Mucosa of rectum (tissue), 2 donors: ENCODE data around the gene GGA1.

ENCODE experiments used
- H3K27ac ChIP-seq, 2 donors: one replicate each; pipeline ENCODE4 v1.7.0; 2013; ENCODE audit warnings: inconsistent platforms in 2 of 2, low read depth in 2 of 2, low read length in 2 of 2
- H3K27me3 ChIP-seq, 2 donors: one replicate each; pipeline ENCODE4 v1.7.0; 2013; ENCODE audit warnings: low read length in 2 of 2; ENCODE audit not compliant: control insufficient read depth in 2 of 2, insufficient read depth in 2 of 2
- H3K36me3 ChIP-seq, 2 donors: one replicate each; pipeline ENCODE4 v1.7.0; 2013; ENCODE audit warnings: low read length in 2 of 2; ENCODE audit not compliant: control insufficient read depth in 2 of 2, insufficient read depth in 2 of 2
- H3K4me1 ChIP-seq, 2 donors: one replicate each; pipeline ENCODE4 v1.7.0; 2013; ENCODE audit warnings: low read length in 2 of 2, mild to moderate bottlenecking in 1 of 2; ENCODE audit not compliant: control insufficient read depth in 2 of 2, insufficient read depth in 2 of 2
- H3K4me3 ChIP-seq, 2 donors: one replicate each; pipeline ENCODE4 v1.7.0; 2013; ENCODE audit warnings: low read length in 2 of 2
- H3K9ac ChIP-seq, 2 donors: one replicate each; pipeline ENCODE4 v1.7.0; 2013; ENCODE audit warnings: low read length in 2 of 2, low read depth in 1 of 2, mild to moderate bottlenecking in 1 of 2
- H3K9me3 ChIP-seq, 2 donors: one replicate each; pipeline ENCODE4 v1.7.0; 2013; ENCODE audit warnings: low read length in 2 of 2; ENCODE audit not compliant: control insufficient read depth in 2 of 2
- donor health status: healthy.
- donor health status: Normal muscosa, but diverticular disease.

Gene GGA1

GRCh38 chr22:37659897-37660708 lies 51.5 kb downstream of the GGA1 start:
- H3K9me3 ChIP-seq, result no peaks in the 10 kb centered on the region
- peaks cover 0 to 5% of the 10 kb centered on the region in 2 donors for H3K36me3 ChIP-seq
- H3K27ac ChIP-seq, result peak overlapping the region; percentile 85 to 91
- H3K27me3 ChIP-seq, result no peaks in the 10 kb centered on the region
- peaks cover 39 to 50% of the 10 kb centered on the region in 2 donors for H3K4me1 ChIP-seq
- H3K9ac ChIP-seq, result peak overlapping the region; percentile 65 to 84
- H3K4me3 ChIP-seq, result peak overlapping the region; percentile 79

- Histone ChIP-seq H3K4me3 (peak overlapping the region; percentile 79), H3K9ac (peak overlapping the region in 1 of 2 donors; percentile 84)
These were observed 52.0 kb downstream of the GGA1 start for GRCh38 chr22:37660709-37661045.

GRCh38 chr22:37661160-37661924 lies 52.7 kb downstream of the GGA1 start:
- Histone ChIP-seq H3K36me3 (peaks cover 10 to 16% of the 10 kb centered on the region in 2 donors), H3K9me3 (no peaks in the 10 kb centered on the region), H3K27ac (peak overlapping the region; percentile 85 to 91), H3K4me1 (peaks cover 39 to 49% of the 10 kb centered on the region in 2 donors), H3K9ac (peak overlapping the region in 1 of 2 donors; percentile 84), H3K4me3 (peak overlapping the region; percentile 79), H3K27me3 (no peaks in the 10 kb centered on the region)

More at GRCh38 chr22:37660709-37661045, 52.0 kb downstream of the GGA1 start:
- no peaks in the 10 kb centered on the region for H3K27me3 ChIP-seq
- peaks cover 4 to 10% of the 10 kb centered on the region in 2 donors for H3K36me3 ChIP-seq
- H3K9me3 ChIP-seq, result no peaks in the 10 kb centered on the region
- peaks cover 39 to 49% of the 10 kb centered on the region in 2 donors for H3K4me1 ChIP-seq
- H3K27ac ChIP-seq, result peak overlapping the region; percentile 85 to 91

GRCh38 chr22:37662039-37662438 lies 53.4 kb downstream of the GGA1 start:
- H3K9ac ChIP-seq, result no peak overlapping the region
- H3K27me3 ChIP-seq, result no peaks in the 10 kb centered on the region
- peaks cover 39 to 49% of the 10 kb centered on the region in 2 donors for H3K4me1 ChIP-seq
- peak overlapping the region; percentile 4 to 16 for H3K27ac ChIP-seq
- H3K36me3 ChIP-seq, result peaks cover 13 to 23% of the 10 kb centered on the region in 2 donors
- no peak overlapping the region for H3K4me3 ChIP-seq
- H3K9me3 ChIP-seq, result no peaks in the 10 kb centered on the region

- Histone ChIP-seq H3K27me3 (no peaks in the 10 kb centered on the region), H3K9me3 (no peaks in the 10 kb centered on the region), H3K27ac (peak overlapping the region; percentile 17 to 32), H3K4me1 (peaks cover 34 to 41% of the 10 kb centered on the region in 2 donors), H3K36me3 (peaks cover 13 to 23% of the 10 kb centered on the region in 2 donors), H3K9ac (no peak overlapping the region), H3K4me3 (no peak overlapping the region)
These were observed 55.0 kb downstream of the GGA1 start for GRCh38 chr22:37663521-37664140.

- Histone ChIP-seq H3K27me3 (no peaks in the 10 kb centered on the region), H3K9ac (no peak overlapping the region), H3K4me3 (no peak overlapping the region), H3K9me3 (no peaks in the 10 kb centered on the region), H3K27ac (peak overlapping the region; percentile 12 to 52), H3K4me1 (peaks cover 32 to 37% of the 10 kb centered on the region in 2 donors), H3K36me3 (peaks cover 13 to 23% of the 10 kb centered on the region in 2 donors)
These were observed 55.8 kb downstream of the GGA1 start for GRCh38 chr22:37664249-37665101.

GRCh38 chr22:37665487-37665886 lies 56.9 kb downstream of the GGA1 start:
- H3K36me3 ChIP-seq, result peaks cover 13 to 21% of the 10 kb centered on the region in 2 donors
- H3K9ac ChIP-seq, result no peak overlapping the region
- H3K4me3 ChIP-seq, result no peak overlapping the region
- peaks cover 22 to 27% of the 10 kb centered on the region in 2 donors for H3K4me1 ChIP-seq
- no peaks in the 10 kb centered on the region for H3K27me3 ChIP-seq
- H3K27ac ChIP-seq, result no peak overlapping the region
- H3K9me3 ChIP-seq, result no peaks in the 10 kb centered on the region

- Histone ChIP-seq H3K36me3 (peaks cover 13 to 20% of the 10 kb centered on the region in 2 donors), H3K4me3 (no peak overlapping the region), H3K27me3 (no peaks in the 10 kb centered on the region), H3K9me3 (no peaks in the 10 kb centered on the region), H3K4me1 (peaks cover 18 to 19% of the 10 kb centered on the region in 2 donors), H3K9ac (no peak overlapping the region), H3K27ac (no peak overlapping the region)
These were observed 61.0 kb downstream of the GGA1 start for GRCh38 chr22:37669586-37669985.

GRCh38 chr22:37672206-37672919 lies 63.7 kb downstream of the GGA1 start:
- H3K36me3 ChIP-seq, result no peaks in the 10 kb centered on the region
- no peak overlapping the region for H3K4me3 ChIP-seq
- peak overlapping the region in 1 of 2 donors; percentile 38 for H3K27ac ChIP-seq
- H3K4me1 ChIP-seq, result peaks cover 36 to 38% of the 10 kb centered on the region in 2 donors
- peak overlapping the region in 1 of 2 donors; percentile 5 for H3K9ac ChIP-seq
- no peaks in the 10 kb centered on the region for H3K27me3 ChIP-seq
- no peaks in the 10 kb centered on the region for H3K9me3 ChIP-seq
